GM21723 (cell line): ENCODE data around the gene SP7.
"Not testable (repeated sequence)": the region's sequence is repeated elsewhere in the genome, so short reads cannot be mapped to it uniquely, and the experiment has no call there.

Experiments
- ATAC-seq: cut with Tn5 transposase; IDR thresholded peaks from one replicate; pipeline ENCODE4 v1.9.1; 2021; ENCODE audit warnings: mild to moderate bottlenecking, moderate library complexity; ENCODE audit not compliant: unreplicated experiment

The SP7 gene

DNA sequence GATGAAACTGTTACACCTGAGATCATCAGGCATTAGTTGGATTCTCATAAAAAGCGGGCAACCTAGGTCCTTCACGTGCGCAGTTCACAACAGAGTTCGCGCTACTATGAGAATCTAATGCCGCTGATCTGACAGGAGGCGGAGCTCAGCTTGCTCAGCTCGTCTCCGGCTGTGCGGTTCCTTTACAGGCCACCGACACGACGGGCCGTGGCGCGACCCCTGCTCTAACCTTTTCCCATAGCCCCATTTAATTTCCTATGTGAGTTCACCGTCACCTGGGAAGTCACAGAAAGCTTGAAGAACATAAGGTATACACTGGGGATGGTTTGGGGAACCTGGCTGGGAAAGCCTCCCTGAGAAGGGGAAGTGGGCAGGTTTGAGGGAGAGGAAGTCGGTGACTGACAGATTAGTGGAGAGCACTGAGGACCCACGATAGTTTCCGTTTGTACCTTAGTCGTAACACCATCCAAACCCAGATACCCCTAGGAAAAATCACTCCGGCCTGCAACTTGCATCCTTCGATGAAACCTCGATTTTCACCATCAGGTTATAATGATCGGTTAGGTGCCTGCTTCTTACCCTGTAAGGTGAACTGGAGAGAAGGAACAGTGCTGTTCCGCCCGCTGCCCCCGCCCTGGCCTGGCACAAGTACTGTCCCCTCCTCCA lies 11.9 kb downstream of the SP7 start:
- ATAC-seq = peak; percentile 35

DNA sequence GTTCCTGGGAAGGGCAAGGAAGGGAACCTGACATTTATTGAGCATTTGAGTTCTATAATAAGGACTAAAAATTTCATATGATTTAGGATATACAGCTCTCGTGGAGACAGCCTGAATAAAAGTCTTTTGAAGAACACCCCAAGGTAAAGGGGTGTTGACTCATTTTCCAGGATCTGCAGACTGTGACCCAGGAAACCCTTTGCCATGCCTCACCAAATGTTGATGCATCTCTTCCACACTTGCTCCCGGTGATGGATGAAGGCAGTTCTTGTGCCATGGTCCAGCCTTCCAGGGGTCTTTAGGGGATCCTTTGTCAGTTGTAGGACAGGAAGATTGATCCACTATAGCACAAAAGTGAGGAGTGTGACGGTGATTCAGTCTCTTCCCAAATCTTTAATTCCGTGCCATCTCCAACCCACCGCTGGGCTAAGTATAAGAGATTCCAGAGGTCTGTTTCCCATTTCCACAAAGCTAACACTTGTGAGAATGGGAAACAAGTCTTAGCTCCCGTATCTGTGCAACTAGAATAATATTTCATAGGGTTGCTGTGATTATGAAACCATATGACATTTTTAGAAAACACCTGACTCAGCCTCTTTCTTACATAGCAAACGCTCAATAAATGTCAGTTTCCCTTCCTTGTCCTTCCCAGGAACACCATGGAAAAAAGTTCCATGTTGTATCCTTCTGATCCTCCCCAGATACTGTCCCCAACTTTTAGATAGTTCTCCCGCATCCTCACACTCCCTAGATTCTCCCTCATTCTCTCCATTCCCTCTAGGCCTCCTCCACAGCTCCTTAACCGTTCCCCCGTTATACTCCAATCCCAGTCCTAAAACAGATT lies 15.6 kb downstream of the SP7 start:
- no peak for ATAC-seq

DNA sequence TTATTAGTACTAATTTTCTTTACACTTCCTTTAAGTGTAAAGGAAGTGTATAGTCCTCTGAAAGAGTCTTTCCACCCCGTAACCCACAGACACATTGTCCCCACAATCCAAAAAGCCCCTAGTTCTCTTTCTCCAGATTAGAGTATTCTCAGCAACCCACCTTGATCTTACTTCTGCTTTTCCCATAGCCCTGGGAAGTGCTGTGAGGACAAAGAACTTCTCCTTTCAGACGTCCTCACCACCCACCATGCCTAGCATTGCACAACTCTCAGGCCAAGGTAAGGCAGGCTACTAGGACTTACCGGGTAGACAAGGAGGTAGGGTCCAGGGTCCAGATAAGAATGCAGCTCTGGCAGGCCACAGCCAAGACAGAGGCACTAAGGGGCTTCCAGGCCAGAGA lies 22.2 kb downstream of the SP7 start:
- no peak for ATAC-seq

DNA sequence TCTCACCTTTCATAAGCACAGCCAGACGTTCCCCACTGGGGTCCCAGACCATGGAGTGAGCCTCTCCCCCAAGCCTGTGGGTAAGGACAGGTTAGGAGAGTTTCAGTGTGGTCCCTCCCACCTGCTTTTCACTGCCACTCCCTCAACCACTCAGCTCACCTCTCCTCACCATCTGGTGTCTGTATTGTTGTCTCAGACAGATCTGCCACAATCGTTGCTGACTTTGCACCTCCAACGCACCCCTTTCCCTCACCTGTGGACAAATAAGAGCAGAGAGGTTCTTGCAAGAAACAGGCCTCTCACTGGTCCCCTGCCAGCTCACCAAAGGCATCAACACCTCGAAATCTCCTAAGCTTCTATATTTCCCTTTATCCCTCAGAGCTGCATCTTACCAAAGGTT lies 27.9 kb downstream of the SP7 start:
- ATAC-seq = no peak

DNA sequence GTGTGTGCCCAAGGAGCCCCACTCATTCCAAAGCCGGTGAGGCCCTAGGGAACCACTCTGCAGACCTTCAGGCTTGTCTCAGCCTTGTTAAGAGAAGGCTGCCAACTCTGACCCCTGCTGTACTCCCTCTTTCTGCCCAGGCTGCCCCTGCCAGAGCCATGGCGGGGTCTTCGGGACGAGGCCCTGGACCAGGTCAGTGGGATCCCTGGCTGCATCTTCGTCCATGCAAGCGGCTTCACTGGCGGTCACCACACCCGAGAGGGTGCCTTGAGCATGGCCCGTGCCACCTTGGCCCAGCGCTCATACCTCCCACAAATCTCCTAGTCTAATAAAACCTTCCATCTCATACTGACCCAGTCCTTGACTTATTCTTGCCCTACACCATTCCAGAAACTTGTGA lies 29.3 kb downstream of the SP7 start:
- ATAC-seq = no peak

DNA sequence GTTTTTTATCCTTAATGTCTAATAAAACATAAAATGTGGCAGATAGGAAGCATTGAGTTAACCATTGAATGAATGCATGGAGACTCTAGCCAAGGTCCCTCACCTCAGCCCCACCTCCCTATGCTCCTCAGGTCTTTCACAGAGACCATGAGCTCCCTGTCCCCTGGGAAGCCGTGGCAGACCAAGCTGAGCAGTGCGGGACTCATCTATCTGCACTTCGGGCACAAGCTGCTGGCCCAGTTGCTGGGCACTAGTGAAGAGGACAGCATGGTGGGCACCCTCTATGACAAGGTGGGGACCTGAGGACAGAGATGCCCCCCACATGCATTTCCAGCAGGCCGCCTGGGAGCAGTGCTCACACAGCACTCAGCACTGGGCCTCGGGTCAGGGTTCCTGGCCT lies 33.3 kb downstream of the SP7 start:
- no peak for ATAC-seq

DNA sequence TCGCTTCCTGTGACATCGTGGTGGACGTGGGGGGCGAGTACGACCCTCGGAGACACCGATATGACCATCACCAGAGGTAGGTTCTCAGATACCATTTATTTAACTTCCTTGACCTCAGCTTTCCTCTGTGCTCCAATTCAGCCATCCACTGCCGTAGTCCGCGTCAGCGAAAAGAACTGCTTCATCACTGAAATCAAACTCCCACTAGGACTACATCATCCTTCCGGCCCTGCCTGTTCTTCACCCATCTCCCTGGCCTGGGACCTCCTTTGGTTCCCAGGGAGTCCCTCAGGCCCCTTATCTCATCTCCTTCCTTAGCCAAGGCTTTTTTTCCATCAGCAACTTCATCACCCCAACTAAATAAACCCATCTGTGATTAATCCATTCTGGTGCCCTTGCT lies 36.0 kb downstream of the SP7 start:
- no peak for ATAC-seq

DNA sequence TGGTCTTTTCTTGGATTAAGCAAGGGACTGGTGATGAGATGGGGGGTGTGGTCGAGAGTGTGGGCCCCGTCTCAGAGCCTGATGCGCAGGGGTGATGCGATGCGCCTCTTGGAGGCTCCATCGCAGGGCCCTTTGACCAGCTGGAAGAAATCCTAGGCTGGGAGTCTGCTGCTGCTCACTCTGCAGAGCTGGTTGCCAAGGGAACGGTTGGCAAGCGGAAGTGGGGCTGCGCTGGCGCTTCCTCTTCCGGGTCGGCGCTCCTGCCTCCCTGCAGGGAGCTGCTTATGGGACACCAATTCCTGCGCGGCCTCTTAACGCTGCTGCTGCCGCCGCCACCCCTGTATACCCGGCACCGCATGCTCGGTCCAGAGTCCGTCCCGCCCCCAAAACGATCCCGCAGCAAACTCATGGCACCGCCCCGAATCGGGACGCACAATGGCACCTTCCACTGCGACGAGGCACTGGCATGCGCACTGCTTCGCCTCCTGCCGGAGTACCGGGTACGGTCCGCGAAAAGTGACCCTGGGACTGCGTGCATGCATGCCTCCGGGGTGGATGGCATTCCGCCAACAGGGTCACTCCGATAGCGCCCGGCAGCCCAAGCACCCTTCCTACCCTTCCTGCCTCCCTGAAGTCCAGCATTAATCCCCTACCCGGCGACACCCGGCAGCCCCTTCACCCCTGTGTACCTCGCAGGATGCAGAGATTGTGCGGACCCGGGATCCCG lies 36.5 kb downstream of the SP7 start, which contains the start of gene MYG1:
TSS of gene MYG1 (plus strand) at position 242 of the 727 bp plus-strand sequence. CDS start at position 285, 43 bp downstream.
- peak; percentile 75 for ATAC-seq

DNA sequence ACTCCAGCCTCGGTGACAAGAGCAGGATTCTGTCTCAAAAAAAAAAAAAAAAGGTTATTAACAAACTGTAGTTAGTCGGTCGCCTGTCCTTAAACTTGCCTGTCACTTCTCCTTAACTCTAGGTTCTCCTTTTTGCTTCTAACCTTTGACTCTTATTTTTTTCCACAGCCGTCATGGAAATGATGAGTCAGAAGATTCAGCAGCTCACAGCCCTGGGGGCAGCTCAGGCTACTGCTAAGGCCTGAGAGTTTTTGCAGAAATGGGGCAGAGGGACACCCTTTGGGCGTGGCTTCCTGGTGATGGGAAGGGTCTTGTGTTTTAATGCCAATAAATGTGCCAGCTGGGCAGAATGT lies 37.1 kb downstream of the SP7 start:
- no peak for ATAC-seq

DNA sequence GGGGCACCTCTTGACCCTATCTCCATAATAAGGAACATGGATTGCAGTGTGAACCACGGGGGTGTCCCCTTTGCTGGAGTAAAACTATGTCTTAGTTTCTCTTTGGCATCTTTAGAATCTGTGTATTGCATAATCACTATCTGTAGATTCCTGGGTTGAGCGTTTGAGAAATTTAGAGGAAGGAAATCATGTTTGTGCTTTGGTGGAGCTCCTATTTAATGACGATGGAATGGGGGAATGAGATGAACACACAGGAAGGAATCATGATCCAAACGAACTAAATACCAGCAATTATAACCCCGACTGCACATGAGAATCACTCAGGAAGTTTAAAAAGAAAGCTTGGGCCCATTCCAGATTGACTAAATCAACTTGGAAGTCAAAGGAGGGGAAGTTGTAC lies 38.0 kb downstream of the SP7 start:
- no peak for ATAC-seq

DNA sequence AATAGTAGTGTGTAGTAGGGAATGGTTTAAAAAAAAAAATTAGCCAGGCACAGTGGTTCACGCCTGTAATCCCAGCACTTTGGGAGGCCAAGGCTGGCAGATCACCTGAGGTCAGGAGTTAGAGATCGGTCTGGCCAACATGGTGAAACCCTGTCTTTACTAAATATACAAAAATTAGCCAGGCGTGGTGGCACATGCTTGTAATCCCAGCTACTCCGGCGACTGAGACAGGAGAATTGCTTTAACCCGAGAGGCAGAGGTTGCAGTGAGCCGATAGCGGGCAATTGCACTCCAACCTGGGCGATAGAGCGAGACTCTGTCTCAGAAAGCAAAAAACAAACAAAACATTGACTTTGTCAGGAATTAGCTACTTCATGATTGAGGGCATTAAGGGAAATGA lies 39.0 kb downstream of the SP7 start:
- ATAC-seq = not testable (repeated sequence)

DNA sequence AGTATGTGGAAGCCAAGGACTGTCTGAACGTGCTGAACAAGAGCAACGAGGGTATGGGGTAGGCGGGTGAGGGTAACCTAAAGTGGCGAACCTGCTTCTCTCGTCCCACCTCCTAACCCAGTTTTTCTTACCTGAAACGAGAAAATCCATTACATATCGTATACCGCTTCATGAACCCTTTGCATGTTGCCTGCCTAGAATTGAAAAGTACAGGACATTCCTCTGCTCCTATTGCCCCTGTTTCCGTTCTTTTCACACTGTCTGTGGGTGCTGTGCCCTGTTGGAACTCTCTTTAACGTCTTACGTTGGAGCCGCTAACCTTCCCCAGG lies 40.3 kb downstream of the SP7 start:
- no peak for ATAC-seq

DNA sequence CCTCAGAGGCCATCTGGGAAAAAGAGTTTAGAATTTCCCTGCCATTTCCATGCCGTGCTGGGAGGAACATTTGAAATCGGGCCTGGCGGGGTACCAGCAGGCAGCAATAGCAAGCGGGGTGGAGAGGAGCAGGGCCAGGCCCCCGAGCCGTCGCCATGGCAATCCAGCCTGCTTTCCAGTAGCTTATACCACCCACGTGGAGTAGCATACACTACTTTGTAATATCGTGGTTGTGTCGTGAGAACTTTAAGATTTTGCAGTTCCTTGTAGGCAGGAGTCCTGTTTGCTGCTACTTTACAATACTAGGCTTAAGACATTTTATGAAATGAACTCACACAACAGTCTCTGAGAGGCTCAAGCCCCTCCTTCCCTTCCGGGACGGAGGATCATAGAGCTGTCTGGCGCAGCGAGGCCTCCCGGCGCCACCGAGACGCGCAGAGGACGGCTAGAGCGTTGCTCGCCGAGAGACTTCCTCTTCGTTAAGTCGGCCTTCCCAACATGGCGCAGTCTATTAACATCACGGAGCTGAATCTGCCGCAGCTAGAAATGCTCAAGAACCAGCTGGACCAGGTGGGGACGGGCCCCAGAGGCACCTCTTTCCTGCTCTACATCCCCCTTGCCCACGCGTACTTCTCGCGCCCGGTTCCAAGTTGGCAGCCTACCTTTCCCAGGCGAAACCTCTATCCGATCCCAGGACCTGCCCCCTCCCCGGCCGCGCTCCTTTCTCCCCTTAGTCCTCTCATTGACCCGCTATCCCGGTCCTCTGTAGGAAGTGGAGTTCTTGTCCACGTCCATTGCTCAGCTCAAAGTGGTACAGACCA lies 40.9 kb downstream of the SP7 start, which contains the start of gene PFDN5:
TSS of gene PFDN5 (plus strand) at position 473 of the 821 bp plus-strand sequence. CDS start at position 499, 26 bp downstream.
- ATAC-seq = peak; percentile 84

DNA sequence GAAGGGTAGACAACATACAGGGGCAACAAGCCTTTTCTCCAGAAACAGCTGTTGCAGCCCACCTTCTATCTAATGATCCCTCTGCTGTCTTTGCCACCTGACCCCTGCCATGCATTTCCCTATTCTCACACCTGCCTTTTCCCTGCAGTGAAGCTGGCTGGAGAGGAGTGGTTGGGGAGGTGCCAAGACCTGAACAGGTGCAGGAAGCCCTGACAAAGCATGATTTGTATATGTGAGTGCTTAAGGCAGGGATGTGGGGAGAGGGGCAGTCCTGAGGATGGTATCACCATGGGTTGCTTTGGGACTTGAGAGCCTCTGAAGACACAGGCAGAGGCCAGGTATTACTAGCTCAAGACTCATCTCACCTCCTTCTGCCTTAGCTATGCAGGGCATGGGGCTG lies 43.7 kb downstream of the SP7 start:
- no peak for ATAC-seq

DNA sequence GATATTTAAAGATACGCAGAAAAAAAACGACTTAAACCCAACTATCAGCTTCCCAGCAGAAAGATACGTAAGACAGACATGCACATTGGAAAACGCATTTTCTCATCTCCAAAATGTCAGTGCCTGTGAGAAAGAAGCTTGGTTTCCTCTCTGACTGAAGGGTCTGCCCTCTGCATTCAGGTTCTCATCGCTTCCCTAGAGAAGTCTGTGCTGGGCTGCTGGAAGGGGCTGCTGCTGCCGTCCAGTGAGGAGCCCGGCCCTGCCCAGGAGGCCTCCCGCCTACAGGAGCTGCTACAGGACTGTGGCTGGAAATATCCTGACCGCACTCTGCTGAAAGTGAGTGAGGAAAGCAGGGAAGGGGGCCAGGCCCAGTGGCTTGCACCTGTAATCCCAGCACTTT lies 45.5 kb downstream of the SP7 start:
- no peak for ATAC-seq

DNA sequence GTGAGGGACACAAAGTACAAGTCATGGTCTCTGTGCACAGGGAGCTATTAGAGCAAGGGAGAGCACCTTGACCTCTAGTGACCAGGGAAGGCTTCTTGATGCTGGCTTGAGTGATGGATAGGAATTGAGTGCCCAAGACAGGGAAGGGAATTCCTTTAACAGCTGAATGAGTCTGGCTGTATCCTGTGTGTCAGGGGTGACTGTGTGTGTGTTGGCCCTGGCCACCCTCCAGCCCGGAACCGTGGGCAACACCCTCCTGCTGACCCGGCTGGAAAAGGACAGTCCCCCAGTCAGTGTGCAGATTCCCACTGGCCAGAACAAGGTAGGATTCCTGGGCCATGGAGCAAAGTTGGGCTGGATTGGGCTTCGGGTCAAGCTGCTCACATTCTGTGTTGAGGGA lies 46.3 kb downstream of the SP7 start:
- ATAC-seq = no peak

DNA sequence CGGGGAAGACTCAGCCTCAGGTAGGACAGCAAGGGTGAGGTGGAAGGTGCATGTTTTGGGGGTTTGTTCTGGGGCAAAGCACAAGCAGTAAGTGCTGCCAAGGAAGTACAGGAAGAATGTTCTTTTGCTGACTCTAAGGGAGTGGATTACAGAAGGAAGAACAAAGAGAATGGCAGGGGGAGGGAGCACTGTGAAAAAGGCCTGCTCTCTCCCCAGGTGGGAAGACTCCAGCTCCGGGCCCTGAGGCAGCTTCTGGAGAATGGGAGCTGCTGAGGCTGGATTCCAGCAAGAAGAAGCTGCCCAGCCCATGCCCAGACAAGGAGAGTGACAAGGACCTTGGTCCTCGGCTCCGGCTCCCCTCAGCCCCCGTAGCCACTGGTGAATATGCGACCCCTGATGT lies 47.8 kb downstream of the SP7 start:
- no peak for ATAC-seq

DNA sequence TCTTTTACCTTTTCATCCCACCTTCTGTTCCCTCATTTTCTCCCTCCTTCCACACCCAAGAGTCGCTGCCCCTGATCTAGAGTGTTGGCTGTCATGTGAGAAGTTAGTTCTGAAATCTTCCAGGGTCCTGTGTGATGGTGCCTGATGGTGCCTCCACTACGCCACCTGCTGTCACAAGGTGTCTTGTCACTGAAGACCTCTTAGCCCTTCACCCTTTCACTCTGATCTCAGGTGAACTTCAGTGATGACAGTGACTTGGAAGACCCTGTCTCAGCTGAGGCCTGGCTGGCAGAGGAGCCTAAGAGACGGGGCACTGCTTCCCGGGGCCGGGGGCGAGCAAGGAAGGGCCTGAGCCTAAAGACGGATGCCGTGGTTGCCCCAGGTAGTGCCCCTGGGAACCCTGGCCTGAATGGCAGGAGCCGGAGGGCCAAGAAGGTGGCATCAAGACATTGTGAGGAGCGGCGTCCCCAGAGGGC lies 48.4 kb downstream of the SP7 start:
- no peak for ATAC-seq

DNA sequence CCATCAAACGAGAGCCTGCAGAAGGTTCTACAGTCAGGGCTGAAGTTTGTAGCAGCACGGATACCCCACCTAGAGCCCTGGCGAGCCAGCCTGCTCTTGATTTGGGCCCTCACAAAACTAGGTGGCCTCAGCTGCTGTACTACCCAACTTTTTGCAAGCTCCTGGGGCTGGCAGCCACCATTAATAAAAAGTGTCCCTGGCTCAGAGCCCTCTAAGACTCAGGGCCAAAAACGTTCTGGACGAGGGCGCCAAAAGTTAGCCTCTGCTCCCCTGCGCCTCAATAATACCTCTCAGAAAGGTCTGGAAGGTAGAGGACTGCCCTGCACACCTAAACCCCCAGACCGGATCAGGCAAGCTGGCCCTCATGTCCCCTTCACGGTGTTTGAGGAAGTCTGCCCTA lies 49.7 kb downstream of the SP7 start:
- no peak for ATAC-seq

DNA sequence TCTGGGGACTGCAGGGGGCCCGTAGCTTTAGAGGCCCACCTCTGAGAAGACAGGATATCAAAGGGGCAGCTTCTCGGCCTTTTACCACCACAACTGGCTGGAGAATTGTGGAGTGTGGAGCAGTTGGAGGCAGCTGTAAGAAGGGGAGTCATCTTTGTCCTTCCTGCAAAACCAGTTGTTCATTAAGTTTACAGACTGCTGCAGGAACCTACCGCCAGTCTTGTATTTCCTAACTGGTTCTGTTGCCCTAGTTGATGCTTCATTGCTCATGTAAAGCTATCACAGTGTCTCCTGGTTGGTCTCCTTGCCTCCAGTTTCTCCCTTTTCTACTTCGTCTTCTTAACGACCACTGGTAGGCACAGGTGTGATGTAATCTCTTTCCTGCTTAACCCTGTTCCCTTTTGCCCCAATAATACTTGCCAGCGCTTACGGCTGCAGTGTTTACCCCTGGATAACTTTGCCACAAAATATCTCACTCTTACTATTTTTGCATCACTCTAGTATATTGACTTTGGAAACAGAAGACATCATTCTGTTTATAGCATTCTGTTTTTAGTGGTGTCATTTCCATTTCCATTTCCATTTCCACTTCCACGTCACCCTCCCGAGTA lies 56.2 kb downstream of the SP7 start:
- no peak for ATAC-seq
